ENCODE data around the gene NOP58.
"Not testable (repeated sequence)": the region's sequence is repeated elsewhere in the genome, so short reads cannot be mapped to it uniquely, and the experiment has no call there.

NOP58 gene, protein sequence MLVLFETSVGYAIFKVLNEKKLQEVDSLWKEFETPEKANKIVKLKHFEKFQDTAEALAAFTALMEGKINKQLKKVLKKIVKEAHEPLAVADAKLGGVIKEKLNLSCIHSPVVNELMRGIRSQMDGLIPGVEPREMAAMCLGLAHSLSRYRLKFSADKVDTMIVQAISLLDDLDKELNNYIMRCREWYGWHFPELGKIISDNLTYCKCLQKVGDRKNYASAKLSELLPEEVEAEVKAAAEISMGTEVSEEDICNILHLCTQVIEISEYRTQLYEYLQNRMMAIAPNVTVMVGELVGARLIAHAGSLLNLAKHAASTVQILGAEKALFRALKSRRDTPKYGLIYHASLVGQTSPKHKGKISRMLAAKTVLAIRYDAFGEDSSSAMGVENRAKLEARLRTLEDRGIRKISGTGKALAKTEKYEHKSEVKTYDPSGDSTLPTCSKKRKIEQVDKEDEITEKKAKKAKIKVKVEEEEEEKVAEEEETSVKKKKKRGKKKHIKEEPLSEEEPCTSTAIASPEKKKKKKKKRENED

DNA sequence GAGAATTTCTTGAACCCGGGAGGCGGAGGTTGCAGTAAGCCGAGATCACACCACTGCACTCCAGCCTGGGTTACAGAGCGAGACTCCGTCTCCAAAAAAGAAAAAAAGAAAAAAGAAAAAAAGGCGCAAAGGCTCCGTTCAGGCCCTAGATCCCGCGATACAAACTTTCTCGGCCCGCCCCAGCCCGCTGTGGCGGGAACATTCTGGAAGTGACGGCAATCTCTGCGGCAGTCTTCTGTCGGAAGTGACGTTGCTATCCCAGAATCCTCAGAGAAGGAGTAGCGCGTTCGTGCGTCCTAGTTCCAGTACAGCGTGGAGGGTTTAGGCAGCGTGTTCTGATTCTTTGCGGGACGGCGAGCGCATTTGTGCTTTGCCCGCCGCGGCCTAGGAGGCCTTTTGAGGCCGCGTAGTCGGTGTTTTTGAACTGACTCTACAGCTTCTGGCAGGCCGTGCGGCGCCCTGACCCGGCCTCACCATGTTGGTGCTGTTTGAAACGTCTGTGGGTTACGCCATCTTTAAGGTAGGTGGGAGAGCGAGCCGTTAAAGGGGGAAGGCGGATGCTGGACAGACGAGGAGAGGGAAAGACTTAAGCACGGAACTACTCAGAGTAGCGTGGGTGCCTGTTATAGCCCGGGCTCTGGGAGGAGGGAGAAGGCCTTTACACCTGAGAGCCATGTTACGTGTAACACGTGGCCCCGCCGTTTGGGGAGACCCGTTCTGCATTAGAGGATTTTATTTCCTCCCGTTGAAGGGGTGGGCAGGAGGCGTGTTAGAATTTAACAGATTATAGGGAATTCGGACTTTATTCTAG lies at the start of gene NOP58:
Gene NOP58, plus strand, starts transcription at position 297 of the 811 bp plus-strand sequence. Its CDS starts 179 bp downstream, at position 476.
- FAIRE-seq = peak; percentile 85
- DNase-seq (ENCODE audit: low spot score) = peak; percentile 91

DNA sequence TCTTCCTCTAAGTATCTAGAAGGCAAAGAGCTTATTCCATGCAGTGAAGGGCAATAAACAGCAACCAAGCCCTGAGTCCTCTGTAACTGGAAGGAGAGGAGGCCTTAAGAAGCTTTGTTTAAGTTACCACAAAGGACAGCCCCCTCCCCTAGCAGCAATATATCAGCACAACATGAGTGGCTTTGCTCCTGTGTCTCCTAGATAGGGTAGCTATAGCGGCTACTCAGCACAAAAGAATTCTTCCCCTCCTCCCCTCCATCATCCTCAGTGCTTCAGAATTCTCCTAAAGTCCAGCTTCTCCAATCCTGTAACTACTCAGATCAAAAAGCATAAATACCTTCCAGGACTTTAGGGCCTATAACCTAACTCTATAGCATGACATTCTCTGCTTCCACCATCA lies 43.7 kb upstream of the NOP58 start:
- peak; percentile 17 for DNase-seq (ENCODE audit: low spot score)

DNA sequence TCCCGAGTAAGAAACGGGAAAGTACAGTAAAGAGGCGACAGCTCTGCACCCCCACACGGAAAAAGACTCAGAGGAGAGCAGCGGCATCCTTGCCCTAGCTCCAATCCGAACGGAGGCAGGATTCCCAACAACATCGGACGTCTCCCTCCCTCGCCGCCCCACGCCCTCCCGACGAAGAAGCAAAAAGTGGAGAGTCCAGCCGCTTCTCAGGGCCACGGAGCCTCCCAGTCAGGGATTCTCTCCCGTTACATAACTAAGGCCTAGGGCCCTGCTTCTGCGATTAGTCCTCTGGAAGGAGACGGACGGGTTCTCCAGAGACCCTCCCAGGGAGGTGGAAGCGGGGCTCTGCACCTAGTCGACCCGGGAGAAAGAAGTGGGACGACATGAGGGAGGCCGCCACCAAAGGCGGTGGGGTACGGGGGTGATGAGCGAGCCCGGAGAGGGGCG lies 27.8 kb upstream of the NOP58 start:
- DNase-seq (ENCODE audit: low spot score) = peak; percentile 21
- FAIRE-seq = no peak

More for the DNA sequence above, 43.7 kb upstream of the NOP58 start:
- FAIRE-seq = no peak

DNA sequence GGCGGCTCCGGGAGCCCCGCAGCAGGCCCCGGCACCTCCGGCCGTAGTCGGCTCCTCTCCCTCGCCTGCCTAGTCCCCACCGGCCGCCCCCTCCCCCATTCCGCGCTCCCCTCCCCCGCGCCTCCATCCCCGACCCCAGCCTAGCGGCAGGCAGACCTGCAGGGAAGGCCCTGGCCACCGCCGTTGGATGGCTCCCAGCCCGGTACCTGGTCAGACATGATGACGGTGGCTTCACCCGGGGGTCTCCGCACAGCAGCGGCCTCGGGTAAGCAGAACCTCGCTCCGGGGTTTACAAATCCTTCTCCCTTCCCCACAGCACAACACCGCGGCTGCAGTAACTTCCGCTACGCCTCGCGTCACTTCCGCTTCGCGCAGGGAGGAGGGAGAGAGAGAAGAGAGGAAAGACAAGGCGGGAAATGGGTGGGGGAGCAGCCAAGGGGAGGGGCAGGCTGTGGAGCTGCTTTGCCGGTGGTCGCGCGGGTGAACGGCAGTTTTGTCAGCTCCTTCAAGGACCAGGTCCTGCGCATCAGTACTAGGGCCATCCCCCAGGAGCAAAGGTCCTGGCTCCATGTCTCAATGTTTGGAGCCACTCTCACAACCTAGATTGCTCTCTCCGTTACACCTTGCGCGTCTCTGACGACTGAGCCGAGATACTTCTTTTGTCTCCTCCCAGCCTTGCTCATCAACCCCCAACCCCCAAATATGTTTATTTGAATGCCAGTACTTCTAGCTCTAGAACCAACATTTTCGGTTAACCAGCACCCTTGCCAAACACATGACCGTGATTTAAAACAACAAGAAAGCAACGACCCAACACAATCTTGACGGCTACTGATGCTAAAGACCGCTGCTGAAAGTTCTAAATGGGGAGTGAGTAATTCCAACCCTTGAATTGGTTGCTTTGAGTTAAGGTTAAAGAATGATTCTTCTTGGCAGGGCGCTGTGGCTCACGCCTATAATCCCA lies 27.0 kb upstream of the NOP58 start, which contains the start of gene SUMO1:
Gene SUMO1, minus strand, starts transcription at position 364 of the 964 bp plus-strand sequence. Its CDS starts 146 bp downstream, at position 218.
- DNase-seq (ENCODE audit: low spot score) = peak; percentile 68
- FAIRE-seq = no peak

DNA sequence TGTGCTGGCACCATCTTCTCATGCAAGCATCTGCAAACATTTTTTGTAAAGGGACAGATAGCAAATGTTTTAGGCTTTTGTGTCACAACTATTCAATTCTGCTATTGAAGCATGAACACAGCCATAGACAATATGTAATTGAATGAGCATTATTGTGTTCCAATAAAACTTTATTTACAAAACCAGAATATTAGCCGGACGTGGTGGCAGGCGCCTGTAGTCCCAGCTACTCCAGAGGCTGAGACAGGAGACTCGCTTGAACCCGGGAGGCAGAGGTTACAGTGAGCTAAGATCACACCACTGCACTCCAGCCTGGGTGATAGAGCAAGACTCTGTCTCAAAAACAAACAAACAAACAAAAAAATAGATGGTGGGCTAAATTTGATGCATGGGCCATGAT lies 17.9 kb upstream of the NOP58 start:
- DNase-seq (ENCODE audit: low spot score); FAIRE-seq: not testable (repeated sequence)

DNA sequence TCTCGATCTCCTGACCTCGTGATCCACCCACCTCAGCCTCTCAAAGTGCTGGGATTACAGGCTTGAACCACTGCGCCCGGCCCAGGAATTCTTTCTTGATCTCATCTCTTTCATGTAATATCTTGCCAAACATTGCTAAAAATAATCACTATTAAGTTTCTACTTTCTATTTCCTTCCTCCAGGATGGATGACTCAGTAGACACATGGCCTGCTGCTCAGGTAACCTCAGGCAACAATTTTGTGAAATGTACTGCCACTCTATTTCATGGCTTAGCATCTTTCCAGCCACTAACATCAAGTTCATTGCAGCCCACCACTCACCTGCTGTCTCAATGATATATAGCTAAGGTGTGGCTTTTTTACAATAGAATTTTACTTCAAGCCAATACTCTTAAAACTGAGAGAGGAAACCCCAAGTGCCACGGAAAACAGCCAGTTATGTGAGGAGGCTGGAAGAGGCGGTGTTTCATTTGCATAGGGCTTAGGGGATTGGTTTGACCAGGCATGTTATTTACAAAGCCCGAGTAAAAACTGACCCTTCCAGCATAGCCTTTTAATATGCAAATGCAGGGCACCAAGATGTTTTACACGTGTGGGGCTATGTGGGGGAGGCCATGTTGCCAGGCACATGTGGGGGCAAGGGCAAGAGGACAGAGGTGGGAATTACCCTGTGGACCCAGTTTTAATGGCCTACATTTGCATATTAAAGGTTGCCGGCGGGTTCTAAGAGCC lies 15.9 kb upstream of the NOP58 start:
- DNase-seq (ENCODE audit: low spot score) (no peak), FAIRE-seq (no peak)

DNA sequence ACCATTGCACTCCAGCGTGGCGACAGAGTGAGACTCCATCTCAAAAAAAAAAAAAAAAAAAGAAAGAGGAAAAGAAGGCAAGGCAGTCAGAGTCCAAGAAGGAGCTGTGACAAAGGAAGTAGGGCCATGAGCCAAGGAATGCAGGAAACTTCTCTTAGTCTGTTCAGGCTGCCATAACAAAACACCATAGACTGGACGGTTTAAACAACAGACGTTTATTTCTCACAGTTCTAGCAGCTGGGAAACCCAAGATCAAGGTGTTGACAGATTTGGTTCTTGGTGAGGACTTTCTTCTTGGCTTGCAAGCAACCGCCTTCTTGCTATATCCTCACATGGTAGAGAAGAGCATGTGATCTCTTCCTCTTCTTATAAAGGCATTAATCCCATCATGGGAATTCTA lies 14.1 kb upstream of the NOP58 start:
- FAIRE-seq (no peak), DNase-seq (ENCODE audit: low spot score) (no peak)

DNA sequence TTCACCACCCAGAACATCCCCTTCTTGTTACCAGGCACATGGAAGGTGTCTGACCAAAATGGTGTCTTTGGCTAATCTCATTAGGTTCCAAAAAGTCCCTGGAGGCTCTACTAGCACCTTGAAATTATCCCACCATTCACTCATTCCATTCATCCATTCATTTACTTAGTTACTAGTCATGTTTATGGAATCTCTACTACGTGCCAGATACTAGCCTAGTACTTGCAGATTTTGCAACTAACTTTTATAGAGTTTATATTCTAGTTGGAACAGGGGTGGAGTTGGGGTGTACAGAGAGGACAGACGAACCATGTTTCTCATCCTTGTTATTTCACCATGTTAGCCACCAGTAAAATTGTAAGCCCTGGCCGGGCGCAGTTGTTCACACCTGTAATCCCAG lies 4.0 kb upstream of the NOP58 start:
- FAIRE-seq (no peak), DNase-seq (ENCODE audit: low spot score) (no peak)

DNA sequence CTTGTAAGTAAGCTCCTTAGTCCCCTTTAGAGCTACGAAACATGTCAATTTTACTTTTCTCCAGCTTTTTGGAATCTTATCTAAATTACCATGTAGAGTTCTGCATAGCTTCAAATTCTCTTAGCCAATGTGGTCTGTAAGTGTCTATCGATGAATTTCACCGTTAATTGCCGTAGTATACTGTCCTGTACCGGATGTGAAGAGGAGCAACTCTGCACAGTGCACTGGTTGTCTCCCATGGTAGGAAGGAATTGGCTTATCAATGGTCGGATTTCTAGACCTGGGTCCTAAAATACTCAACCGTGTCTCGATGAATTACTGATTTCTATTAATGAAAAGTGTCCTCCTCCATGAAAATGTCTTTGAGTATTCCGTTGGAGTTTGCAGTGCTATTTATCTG lies 1.9 kb downstream of the NOP58 start:
- DNase-seq (ENCODE audit: low spot score) (no peak), FAIRE-seq (no peak)

DNA sequence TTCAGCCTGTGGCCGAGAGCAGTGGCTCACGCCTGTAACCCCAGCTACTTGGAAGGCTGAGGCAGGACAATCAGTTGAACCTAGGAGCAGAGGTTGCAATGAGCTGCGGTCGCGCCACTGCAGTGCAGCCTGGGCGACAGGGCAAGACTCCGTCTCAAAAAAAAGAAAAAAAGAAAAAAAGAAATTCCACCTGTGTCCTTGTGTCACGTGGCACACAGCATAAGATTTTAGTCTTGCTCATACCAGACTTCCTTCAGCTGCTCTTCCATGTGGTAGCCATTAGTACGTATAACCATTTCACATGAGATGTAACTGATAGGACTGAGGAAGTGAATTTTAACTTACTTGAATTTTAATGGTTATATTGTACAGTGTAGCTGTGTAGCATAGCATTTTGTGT lies 4.0 kb downstream of the NOP58 start:
- DNase-seq (ENCODE audit: low spot score) = no peak
- no peak for FAIRE-seq

DNA sequence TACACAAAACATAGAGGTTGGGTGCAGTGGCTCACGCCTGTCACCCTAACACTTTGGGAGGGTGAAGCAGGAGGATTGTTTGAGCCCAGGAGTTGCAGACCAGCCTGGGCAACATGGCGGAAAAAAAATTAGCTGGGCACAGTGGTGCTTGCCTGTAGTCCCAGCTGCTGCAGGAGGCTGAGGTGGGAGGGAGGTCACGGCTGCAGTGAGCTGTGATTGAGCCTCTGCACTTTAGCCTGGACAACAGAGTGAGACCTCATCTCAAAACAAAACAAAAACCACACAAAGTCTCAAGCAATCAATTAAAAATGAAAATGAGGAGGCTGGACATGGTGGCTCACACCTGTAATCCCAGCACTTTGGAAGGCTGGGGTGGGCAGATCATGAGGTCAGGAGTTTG lies 4.9 kb downstream of the NOP58 start:
- no peak for DNase-seq (ENCODE audit: low spot score)
- no peak for FAIRE-seq

DNA sequence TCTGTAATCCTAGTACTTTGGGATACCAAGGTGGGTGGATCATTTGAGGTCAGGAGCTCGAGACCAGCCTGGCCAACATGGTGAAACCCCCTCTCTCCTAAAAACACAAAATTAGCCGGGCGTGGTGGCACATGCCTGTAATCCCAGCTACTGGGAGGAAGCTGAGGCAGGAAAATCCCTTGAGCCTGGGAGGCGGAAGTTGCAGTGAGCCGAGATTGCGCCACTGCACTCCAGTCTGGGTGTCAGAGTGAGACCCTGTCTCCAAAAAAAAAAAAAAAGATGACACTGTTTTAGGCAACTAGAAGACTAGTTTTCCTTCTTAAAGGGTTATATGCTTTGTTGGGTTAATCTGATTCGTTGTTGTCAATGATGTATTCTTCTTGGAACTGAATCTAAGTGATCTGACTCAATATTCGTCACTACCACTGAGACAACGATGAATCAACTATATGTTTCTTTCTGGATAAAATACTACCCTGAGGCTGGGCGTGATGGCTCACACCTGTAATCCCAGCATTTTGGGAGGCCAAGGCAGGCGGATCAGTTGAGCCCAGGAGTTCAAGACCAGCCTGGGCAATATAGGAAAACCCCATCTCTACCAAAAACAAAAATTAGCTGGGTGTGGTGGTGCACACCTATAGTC lies 10.6 kb downstream of the NOP58 start:
- peak; percentile 50 for FAIRE-seq
- DNase-seq (ENCODE audit: low spot score) = peak; percentile 55

DNA sequence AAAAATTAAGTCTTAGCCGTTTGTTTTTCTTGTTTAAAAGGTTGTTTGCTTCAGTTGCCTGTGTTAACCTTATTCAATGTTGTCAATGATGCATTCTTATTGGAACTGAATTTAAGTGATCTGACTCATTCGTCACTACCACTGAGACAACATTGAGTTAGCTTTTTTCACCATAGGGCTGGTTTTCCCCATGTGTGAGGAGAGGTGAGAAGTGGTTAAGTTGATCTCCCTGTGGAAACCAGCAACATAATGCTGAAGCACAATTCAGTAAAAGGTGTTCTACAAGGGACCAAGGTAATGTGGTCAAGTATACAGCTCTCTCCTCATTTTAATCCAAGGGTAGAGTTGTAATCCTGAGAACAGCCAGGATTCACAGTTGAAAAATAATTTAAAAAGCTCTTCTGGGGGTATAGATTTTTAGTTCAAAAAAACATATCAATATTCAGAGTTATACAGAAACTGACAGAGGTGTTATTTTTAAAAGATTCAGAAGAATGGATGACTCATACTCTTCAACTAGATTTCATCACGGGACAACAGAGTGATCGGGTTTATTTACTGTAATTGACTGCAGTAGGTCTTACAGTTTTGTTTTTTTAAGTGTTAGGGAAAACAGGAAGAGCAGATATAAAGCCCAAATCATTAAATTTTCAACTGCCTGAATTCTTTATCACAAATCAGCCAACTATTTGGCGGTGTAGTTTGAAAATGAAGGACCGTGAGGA lies 12.6 kb downstream of the NOP58 start:
- FAIRE-seq (no peak), DNase-seq (ENCODE audit: low spot score) (no peak)

DNA sequence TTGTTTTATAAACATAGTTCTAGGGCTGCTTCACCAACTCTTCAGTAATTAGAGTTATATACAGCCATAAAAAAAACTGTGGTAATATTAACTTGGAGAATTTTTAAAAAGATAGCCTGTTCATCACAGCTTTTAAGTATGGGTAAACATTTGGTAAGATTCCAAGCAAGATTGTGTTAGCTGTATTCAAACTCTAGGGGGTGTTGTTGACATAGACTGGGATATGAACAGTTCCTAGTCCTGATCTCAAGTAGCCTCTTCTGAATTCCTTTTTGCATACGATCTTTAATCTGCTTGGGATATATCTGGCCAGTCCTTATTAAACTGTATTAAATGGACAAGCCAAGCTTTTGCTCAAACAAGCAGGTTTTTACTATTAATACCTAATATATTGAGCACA lies 13.4 kb downstream of the NOP58 start:
- FAIRE-seq (peak; percentile 28), DNase-seq (ENCODE audit: low spot score) (peak; percentile 29)

DNA sequence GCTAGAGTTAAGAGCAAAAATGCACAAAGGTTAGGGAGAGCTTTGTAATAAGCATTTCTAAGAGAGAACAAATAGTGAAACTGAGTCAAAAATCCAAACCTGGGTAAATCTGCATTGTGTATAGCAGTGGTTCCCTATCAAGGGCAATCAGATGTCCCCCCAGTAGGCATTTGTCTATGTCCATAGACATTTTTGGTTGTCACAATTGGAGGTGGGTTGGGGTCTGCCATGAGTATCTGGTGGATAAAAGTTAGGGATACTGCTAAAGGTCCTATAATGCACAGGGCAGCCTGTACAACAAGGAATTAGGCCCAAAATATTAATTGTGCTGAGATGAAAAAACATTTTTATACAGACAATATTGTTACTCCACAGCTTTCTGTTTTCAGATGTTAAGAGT lies 21.0 kb downstream of the NOP58 start:
- no peak for DNase-seq (ENCODE audit: low spot score)
- FAIRE-seq = no peak

DNA sequence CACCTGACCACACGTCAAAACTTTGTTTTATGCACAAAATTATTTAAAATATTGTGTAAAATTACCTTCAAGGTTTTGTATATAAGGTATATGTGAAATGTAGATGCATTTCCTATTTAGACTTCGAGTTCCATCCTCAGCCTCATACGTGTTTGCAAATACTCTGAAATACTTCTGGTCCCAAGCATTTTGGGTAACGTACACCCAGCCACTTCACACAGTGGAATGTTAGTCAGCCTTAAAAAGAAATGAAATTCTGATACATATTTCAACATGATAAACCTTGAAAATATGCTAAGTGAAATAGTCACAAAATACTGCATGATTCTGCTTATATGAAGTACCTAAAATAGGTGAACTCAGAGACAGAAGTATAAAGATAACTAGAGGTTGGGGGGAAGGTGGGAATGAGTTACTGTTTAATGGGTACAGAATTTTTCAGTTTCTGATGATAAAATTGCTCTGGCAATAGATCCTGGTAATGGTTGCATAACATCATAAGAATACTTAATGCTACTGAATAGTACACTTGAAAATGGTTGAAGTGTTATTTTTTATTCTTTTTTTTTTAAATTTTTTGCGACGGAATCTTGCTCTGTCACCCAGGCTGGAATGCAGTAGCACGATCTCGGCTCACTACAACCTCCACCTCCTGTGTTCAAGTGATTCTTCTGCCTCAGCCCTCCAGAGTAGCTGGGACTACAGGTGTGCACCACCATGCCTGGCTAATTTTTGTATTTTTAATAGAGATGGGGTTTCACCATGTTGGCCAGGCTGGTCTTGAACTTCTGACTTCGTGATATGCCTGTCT lies 24.0 kb downstream of the NOP58 start:
- no peak for DNase-seq (ENCODE audit: low spot score)
- no peak for FAIRE-seq

DNA sequence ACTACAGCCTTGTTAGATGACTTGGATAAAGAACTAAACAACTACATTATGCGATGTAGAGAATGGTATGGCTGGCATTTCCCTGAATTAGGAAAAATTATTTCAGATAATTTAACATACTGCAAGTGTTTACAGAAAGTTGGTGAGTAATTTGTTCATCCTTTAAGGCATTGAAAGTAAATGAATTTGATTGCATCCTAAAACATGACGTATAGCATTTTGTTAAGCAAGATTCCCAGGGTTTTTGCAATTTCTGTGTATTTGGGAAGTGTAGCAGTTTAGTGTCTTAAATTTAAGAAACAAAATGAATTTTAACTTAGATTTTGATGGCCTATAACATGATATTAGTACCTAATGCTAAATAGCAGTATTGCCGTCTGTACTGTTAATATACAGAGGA lies 24.8 kb downstream of the NOP58 start:
- no peak for DNase-seq (ENCODE audit: low spot score)
- FAIRE-seq = no peak

DNA sequence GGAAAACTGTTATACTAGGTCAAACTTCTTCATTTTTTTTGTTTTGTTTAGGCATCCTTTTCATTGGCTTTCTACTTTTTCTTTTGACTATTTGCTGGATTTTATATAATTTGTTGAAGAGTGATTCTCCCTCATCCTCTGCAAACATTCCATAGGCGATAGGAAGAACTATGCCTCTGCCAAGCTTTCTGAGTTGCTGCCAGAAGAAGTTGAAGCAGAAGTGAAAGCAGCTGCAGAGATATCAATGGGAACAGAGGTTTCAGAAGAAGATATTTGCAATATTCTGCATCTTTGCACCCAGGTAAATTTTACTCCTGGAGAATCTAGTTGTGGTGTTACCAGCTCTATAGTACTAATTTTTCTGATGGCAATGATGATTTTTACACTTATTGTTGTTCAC lies 25.4 kb downstream of the NOP58 start:
- DNase-seq (ENCODE audit: low spot score) (no peak), FAIRE-seq (no peak)
